NCI-H2029 (cell line): ENCODE data around the gene CRELD1.

Experiments
- DNase-seq: peaks from one replicate; lab custom pipeline; 2025; lab: John Stamatoyannopoulos, UW

CRELD1 gene

DNA sequence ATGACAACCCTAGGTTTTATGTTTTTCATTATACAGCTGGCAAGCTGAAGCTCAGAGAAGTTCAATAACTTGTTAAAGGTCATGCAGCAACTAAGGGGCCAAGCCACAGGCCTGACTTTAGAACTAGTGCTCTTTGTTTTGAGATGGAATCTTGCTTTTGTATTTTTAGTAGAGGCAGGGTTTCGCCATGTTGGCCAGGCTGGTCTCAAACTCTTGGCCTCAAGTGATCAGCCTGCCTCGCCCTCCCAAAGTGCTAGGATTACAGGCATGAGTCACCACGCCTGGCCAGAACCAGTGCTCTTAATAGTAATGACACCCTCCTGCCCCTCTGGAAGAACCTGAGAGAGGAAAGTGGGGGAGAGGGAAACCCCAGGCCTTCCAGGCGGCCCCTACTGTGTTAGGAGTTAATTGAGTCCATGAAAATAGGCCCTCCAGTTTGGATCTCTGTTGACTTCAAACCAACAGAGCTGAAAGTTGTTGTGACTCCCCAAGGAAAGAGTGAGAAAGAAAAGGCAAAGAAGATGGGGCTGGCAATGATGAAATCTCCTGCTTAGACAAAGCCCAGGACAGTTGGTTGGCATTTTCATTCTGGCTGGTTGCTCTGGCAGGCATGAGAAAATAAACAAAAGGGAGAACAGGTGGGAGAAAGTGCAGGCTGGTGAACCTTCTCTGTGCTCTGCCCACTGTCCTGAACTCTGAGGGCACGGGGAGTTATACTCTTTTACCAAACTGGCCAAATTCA is 22.1 kb downstream of the CRELD1 start:
- DNase-seq = no peak

DNA sequence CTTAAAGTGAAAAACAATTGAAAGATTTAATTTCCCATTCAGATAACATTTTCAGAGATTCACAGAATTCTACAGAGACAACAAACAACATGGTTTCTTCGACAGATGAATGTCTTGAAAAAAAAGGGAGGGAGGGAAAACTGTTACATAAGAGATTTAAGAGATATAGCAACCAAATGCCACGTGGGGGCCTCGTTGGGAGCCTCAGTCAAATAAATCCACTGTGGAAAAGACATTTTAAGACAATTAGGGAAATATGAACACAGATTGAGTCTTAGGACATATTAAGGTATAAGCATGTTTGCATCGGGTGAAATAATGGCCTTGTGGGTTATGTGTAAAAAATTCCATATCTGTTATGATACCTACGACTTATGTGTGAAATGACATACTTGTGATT is 23.6 kb downstream of the CRELD1 start:
- DNase-seq = no peak

DNA sequence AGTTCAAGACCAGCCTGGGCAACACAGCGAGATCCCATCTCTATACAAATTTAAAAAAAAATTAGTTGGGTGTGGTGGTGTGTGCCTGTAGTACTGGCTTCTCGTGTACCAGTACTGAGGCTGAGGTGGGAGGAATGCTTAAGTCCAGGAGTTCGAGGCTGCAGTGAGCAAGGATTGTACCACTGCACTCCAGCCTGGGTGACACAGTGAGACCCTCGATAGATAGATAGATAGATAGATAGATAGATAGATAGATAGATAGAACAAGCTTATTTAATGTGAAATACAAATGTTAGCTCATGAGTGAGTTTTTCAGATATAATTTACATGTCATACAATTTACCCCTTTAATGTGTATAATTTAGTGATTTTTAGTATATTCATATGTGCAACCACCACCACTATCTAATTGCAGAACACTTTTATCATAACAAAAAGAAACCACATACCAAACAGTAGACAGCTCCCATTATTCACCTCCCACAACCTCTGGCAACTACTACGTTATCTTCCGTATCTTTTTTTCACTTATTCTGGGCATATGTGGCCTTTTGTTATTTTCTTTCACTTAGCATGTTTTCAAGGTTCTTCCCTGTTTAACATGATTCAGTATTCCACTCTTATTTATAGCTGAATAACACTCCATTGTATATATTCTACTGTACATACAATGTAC is 31.7 kb downstream of the CRELD1 start:
- no peak for DNase-seq

DNA sequence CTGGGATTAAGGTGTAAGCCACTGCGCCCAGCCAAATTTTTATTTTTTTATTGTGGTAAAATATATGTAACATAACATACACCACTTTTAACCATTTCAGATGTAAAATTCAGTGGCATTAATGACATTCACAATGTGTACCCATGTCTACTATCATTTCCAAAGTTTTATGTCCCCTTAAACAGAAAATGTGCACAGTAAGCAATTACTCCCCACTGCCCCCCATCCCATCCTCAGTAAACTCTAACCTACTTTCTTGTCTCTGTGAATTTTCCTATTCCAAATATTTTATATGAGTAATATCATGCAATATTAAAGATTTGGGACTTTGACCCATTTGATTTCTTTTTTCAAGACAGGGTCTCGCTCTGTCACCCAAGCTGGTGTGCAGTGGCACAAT is 33.2 kb downstream of the CRELD1 start:
- no peak for DNase-seq

DNA sequence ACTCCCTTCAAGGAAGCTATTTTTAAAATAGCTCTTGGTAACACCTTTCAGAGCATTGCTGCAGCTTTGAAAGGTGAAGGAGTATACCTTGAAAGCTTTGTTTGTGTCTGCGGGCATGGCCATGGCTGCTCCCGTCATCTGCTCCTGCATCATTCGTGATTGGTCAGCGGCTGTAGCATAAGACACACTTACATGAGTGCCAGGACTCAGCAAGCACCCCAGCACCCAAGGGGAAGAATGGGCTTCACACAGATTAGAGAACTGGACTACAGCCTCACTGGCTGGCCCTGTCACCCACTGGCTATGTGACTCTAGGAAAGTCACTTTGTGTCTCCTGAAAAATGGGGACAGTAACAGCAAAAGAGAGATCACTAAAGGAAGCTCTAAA is 36.0 kb downstream of the CRELD1 start:
- DNase-seq = no peak

DNA sequence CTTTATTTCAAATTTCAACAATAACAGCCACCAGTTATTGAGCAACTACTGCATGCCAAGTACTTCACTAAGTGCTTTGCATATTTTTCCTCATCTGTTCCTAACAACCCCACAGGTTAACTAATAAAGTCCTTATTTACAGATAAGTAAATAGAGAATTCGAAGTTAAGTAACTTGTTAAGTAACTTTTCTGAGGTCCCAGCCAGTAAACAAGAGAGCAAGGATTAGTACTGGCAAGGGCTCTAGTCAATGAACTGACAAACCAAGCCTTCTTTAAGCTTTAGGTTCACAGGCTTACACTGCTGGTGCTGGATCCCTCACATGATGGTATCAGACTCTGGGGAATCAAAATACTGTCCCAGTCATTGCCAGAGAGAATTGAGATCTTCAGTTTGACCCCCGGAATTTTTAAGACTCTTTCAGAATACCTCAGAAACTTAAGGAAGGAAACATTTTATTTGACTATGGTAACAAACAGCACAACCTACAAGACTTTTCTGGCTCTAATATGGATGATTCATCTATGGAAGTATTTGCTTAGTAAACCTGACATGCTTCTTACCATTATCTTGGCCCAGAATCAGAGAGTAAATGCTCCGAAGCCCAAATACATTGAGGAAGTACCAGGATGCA is 36.5 kb downstream of the CRELD1 start:
- no peak for DNase-seq

DNA sequence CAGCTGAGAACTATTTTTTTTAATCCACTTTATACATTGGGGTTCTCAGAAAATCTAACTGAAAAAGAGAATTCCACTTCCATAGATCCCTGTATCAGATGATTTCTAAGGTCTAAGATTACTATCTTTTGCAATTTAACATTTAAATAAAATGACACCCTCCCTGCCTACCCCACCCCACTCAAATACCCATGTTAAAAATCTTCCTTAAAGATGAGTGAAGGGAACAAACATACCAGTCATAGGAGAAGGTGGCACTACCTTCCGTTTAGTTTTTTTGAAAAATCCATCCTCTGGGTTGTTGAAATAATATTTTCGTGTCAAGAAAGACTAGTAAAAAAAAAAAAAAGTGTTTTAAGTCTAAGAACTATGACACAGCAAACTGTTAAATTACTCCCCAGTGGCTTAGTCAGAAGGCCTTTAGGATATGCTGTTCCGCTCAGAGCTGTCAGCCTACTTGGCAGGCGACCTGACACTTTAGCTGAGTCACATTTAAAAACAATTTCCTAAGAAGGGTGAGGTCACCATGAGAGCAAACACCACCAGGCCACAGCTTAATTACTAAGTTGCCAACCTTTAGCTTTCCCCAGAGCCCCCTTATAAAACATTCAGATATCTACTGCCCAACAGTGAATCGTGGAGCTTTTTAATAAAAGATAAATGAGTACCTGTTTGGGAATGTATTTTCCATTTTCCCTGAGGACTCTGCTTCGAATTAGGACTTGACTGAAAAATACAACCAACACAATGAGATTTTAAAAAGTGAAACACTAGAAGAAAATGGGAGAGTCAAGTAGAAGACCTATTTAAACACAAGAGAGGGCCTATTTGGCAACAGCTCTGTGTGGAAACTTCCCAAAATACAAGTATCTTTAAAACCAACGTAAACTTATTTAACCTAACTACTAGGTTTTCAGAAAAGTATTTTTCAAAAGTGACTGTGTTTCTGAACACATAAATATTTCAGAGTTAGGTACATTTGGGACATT is 43.4 kb downstream of the CRELD1 start:
- DNase-seq = peak; percentile 89

DNA sequence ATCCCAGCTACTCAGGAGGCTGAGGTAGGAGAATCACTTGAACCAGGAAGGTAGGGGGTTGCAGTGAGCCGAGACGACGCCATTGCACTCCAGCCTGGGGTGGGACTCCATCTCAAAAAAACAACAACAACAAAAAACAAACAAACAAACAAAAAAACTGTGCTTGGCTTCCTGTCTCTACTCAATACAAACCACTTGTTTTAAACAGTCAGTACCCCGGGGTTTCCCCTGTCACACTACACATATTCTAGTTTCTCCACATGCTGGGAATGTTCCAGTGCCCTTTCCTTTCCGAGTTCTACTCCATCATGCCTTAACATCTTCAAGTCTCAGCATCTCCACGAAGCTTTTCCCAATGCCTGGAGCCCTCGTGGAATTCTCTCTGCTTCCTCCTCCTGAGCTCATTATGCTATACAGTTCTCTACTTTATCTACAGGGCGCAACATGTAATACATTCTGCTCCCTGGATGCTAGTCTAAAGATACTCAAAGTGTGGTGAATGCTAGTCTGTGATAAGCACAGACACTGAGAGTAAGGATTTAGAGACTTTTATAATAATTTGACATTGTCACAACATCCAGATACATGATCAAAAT is 45.2 kb downstream of the CRELD1 start:
- DNase-seq = no peak

DNA sequence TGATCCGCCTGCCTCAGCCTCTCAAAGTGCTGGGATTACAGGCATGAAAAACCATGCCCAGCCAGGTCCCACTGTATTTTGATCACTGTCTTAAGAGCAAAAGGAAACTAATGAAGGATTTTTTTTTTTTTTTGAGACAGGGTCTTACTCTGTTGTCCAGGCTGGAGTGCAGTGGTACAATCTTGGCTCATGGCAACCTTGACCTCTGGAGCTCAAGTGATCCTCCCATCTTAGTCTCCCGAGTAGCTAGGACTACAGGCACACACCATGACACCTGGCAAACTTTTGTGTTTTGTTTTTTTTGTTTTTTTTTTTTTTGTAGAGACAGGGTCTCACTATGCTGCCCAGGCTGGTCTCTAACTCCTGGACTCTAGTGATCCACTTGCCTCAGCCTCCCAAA is 46.6 kb downstream of the CRELD1 start:
- DNase-seq = no peak

DNA sequence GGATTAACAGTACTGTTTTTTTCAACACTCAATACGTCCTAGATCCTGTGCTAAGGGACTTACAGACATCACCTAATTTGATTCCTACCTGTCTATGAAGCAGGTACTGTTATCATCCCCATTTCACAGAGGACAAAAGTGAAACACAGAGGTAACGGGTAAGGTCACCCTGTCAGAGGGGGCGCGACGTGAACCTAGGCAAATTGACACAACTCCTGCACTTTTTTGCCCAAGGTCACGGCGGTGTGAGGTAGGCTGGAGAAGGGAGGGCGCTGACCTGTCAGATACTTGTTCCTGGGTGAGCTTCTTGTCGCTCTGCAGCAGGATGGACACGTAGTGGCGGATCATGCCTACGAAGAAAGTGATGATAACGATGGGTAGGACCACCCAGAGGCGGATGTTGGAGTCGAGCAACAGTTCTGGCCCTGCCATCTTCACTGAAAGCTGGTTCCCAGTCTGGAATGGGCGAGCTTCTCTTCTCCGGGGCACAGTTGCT is 52.6 kb downstream of the CRELD1 start:
- no peak for DNase-seq

DNA sequence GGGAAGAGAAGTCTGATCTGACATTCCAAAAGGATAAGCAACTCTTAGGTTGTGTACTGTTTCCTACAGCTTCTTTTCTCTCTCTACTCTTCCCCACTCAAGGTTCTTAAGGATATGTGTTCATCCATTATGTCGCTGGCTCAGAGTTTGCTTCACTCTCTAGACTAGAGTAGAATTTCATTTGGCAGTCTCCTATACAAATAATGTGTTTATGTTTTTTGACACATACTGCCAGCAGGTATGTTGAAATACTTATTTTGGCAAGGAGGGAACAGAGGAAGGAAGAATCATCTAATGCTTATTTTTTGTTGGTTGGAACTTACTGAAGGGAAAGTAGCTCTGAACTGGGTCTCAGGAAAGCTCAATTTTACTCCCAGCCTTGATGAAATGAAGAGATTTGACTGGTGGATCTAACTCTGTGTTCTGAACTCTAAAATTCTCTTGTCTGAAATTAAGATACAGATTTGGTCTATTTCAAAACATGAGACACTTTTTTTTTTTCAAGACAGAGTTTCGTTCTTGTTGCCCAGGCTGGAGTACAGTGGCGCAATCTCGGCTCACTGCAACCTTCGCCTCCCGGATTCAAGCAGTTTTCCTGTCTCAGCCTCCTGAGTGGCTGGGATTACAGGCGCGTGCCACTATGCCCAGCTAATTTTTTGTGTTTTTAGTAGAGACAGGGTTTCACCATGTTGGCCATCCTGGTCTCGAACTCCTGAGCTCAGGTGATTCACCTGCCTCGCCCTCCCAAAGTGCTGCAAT is 60.6 kb downstream of the CRELD1 start:
- DNase-seq = no peak
